ENCODE measurements around the gene CLRN2.
A peak's percentile ranks its signal among the peaks of the same experiment; 100 is the strongest.

Gene CLRN2

GRCh38 chr4:17510582-17510981 lies 4.4 kb upstream of the CLRN2 start:
- Histone ChIP-seq H3K9me3 (ENCODE audit: severe bottlenecking) (no peaks in the 10 kb centered on the region), H3K36me3 (peaks cover 9% of the 10 kb centered on the region), H3K4me3 (ENCODE audit: low read depth, low read length) (no peak overlapping the region), H3K27me3 (ENCODE audit: insufficient read depth, low read depth, severe bottlenecking) (no peaks in the 10 kb centered on the region), H3K27ac (no peak overlapping the region)
- DNase-seq = no peak
- TF ChIP-seq, protein P1, sequence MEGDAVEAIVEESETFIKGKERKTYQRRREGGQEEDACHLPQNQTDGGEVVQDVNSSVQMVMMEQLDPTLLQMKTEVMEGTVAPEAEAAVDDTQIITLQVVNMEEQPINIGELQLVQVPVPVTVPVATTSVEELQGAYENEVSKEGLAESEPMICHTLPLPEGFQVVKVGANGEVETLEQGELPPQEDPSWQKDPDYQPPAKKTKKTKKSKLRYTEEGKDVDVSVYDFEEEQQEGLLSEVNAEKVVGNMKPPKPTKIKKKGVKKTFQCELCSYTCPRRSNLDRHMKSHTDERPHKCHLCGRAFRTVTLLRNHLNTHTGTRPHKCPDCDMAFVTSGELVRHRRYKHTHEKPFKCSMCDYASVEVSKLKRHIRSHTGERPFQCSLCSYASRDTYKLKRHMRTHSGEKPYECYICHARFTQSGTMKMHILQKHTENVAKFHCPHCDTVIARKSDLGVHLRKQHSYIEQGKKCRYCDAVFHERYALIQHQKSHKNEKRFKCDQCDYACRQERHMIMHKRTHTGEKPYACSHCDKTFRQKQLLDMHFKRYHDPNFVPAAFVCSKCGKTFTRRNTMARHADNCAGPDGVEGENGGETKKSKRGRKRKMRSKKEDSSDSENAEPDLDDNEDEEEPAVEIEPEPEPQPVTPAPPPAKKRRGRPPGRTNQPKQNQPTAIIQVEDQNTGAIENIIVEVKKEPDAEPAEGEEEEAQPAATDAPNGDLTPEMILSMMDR (IDR thresholded peaks at IDR 0.05; ENCODE audit: low read depth, low read length) = no peak

GRCh38 chr4:17511051-17511450 lies 3.9 kb upstream of the CLRN2 start:
- Histone ChIP-seq H3K36me3 (peaks cover 9% of the 10 kb centered on the region), H3K4me3 (ENCODE audit: low read depth, low read length) (peak overlapping the region; percentile 55; the same call in 1 of the 2 replicates), H3K27me3 (ENCODE audit: insufficient read depth, low read depth, severe bottlenecking) (no peaks in the 10 kb centered on the region), H3K9me3 (ENCODE audit: severe bottlenecking) (no peaks in the 10 kb centered on the region), H3K27ac (no peak overlapping the region)
- DNase-seq = no peak
- TF ChIP-seq, protein P1 (IDR thresholded peaks at IDR 0.05; ENCODE audit: low read depth, low read length) = no peak

GRCh38 chr4:17511509-17511949 lies 3.4 kb upstream of the CLRN2 start:
- peak; percentile 41 for DNase-seq
- peak overlapping the region; percentile 55 for H3K4me3 ChIP-seq (ENCODE audit: low read depth, low read length)
- no peaks in the 10 kb centered on the region for H3K27me3 ChIP-seq (ENCODE audit: insufficient read depth, low read depth, severe bottlenecking)
- peak overlapping the region; percentile 54; the same call in 1 of the 2 replicates for H3K27ac ChIP-seq
- TF ChIP-seq, protein P1 (IDR thresholded peaks at IDR 0.05; ENCODE audit: low read depth, low read length) = no peak
- no peaks in the 10 kb centered on the region for H3K9me3 ChIP-seq (ENCODE audit: severe bottlenecking)
- H3K36me3 ChIP-seq = peaks cover 5% of the 10 kb centered on the region

DNA sequence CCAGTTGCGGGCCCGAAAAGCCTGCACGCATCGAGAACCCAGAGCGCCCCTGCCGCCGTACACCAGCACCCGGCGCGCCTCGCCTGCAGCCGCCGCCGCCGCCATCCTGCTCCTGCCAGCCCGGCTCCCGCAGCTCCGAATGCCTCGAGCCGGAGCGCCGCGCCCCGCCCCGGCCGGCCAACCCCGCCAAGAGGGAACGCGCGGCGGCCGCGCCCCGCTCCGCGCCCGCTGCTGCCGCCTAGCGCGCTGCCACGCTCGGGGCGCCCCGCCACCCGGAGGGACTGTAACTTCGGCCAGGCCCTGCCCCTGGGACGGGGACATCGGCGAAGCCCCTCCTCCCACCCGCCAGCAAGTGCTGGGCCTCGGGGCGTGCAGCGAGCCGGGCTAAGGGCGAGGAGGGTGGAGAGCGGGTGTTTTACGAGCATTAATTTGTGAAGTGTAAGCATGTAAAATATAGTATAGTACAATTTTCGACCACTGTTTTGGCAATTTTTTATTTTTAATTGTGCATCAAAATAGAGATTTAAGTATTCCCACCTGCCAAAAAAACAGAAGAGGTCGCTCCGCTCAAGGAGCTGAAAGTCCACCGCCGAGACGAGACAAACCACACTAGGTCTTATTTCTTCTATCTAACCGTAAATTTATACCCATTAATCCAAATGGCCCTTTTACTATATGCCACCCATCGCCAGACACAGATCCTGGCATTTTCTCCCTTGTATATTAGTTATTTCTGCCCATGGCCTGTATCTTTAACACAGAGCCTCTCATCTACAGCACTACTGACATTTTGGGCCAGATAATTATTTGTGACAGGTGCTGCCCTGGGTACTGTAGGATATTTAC lies 2.8 kb upstream of the CLRN2 start, which contains the start of gene QDPR:
Gene QDPR, minus strand, starts transcription at position 141 of the 846 bp plus-strand sequence. Its CDS starts 36 bp downstream, at position 105.
- no peaks in the 10 kb centered on the region for H3K9me3 ChIP-seq (ENCODE audit: severe bottlenecking)
- H3K36me3 ChIP-seq = peaks cover 3% of the 10 kb centered on the region
- peak; percentile 93 for DNase-seq
- H3K27me3 ChIP-seq (ENCODE audit: insufficient read depth, low read depth, severe bottlenecking) = no peaks in the 10 kb centered on the region
- peak within 1 kb of the TSS; percentile 54 for H3K27ac ChIP-seq
- TF ChIP-seq, protein P1 (IDR thresholded peaks at IDR 0.05; ENCODE audit: low read depth, low read length) = no peak; the same call in 1 of the 2 replicates
- H3K4me3 ChIP-seq (ENCODE audit: low read depth, low read length) = peak within 1 kb of the TSS; percentile 57

- H3K4me3 ChIP-seq (ENCODE audit: low read depth, low read length) = no peak overlapping the region
- no peak overlapping the region for H3K27ac ChIP-seq
- H3K9me3 ChIP-seq (ENCODE audit: severe bottlenecking) = no peaks in the 10 kb centered on the region
- no peaks in the 10 kb centered on the region for H3K27me3 ChIP-seq (ENCODE audit: insufficient read depth, low read depth, severe bottlenecking)
- TF ChIP-seq, protein P1 (IDR thresholded peaks at IDR 0.05; ENCODE audit: low read depth, low read length) = no peak
- peaks cover 2% of the 10 kb centered on the region; the same call in 1 of the 2 replicates for H3K36me3 ChIP-seq
- no peak for DNase-seq
Measured at GRCh38 chr4:17512973-17513665, 1.8 kb upstream of the CLRN2 start.
